K562 (cell line): ENCODE measurements around the gene LOXL4. TPM values are rescaled to one million over a fixed set of nuclear protein-coding genes. Genes with fewer than 3 reads are reported as not detected.

ENCODE experiments used
- ATAC-seq: fragments of 200-7000 bp; cut with Tn5 transposase; 3 replicates; pipeline ENCODE4 v1.9.1; 2020; ENCODE audit warnings: moderate library complexity
- BruUV-seq: library from RNA; stranded (reverse); fragments of 400-500 nt; replicated peaks from 2 replicates; lab custom pipeline; 2021; lab: Mats Ljungman, UMichigan
- CTCF ChIA-PET: fragments of 300-600 bp; formaldehyde crosslinking; extraction: SDS; loops from one replicate; lab custom pipeline; 2021; ENCODE audit warnings: low intra/inter-chr PET ratio; lab: Yijun Ruan, JAX
- POLR2A ChIA-PET: fragments of 300-600, 350-650 bp; sonication (Branson Sonifier 250); formaldehyde crosslinking; extraction: SDS; loops from one replicate; lab custom pipeline; 2021; ENCODE audit warnings: antibody characterized with exemption, inconsistent platforms; lab: Yijun Ruan, JAX
- DNase-seq, 4 experiments: peaks; one replicate each; pipeline versions ENCODE4 v3.0.0 to v3.0.0-alpha.2; 2011 to 2018; ENCODE audit warnings: low spot score in 3 of 4, mixed read lengths in 3 of 4; ENCODE audit errors: extremely low read depth in 1 of 4
- FAIRE-seq: peaks from 2 replicates; lab custom pipeline; 2011; peaks lifted over from hg19 to GRCh38; lab: Jason Lieb, UNC
- H2AFZ ChIP-seq: 2 replicates; pipeline ENCODE4 v1.6.0; 2011; ENCODE audit warnings: low read depth, low read length, control low read depth, inconsistent platforms
- H3K27ac ChIP-seq: fragments of 200-600 bp; 3 replicates; pipeline ENCODE4 v1.8.0; 2011; ENCODE audit warnings: low read depth, mild to moderate bottlenecking, control low read depth, inconsistent platforms, low read length, moderate library complexity, mixed read lengths; ENCODE audit errors: extremely low read depth
- H3K27me3 ChIP-seq, 2 experiments: fragments of 300-600 bp in 1 of 2; 2 replicates in 1 of 2; 3 replicates in 1 of 2; pipeline versions ENCODE4 v1.6.0 to v1.8.0; 2011; ENCODE audit warnings: inconsistent platforms in 2 of 2, low read length in 2 of 2, mild to moderate bottlenecking in 1 of 2, mixed read lengths in 1 of 2, moderate library complexity in 1 of 2; ENCODE audit not compliant: control insufficient read depth in 2 of 2, insufficient read depth in 2 of 2
- H3K36me3 ChIP-seq: fragments of 300-600 bp; 3 replicates; pipeline ENCODE4 v1.8.0; 2011; ENCODE audit warnings: mild to moderate bottlenecking, low read length, inconsistent platforms; ENCODE audit not compliant: control insufficient read depth, insufficient read depth
- H3K4me1 ChIP-seq, 2 experiments: fragments of 200-600 bp in 1 of 2; replicated peaks in 1 of 2; 2 replicates in 1 of 2; 3 replicates in 1 of 2; pipeline versions ENCODE4 v1.5.1 to v1.8.0; 2011; ENCODE audit warnings: inconsistent platforms in 2 of 2, low read length in 2 of 2, mild to moderate bottlenecking in 1 of 2, mixed read lengths in 1 of 2, moderate library complexity in 1 of 2; ENCODE audit not compliant: control insufficient read depth in 2 of 2, insufficient read depth in 2 of 2
- H3K4me2 ChIP-seq: 2 replicates; pipeline ENCODE4 v1.6.1; 2011; ENCODE audit warnings: low read length, control low read depth, inconsistent platforms, mixed read lengths; ENCODE audit not compliant: insufficient read depth
- H3K4me3 ChIP-seq: fragments of 200-600 bp; sonication (generic), shearing (Covaris generic); 2 replicates; pipeline ENCODE4 v1.5.1; 2016; ENCODE audit warnings: control low read depth, inconsistent platforms
- H3K79me2 ChIP-seq: fragments of 200-600 bp; 3 replicates; pipeline ENCODE4 v1.8.0; 2011; ENCODE audit warnings: low read length, inconsistent platforms; ENCODE audit not compliant: control insufficient read depth, insufficient read depth
- H3K9ac ChIP-seq, 2 experiments: 2 replicates each; pipeline versions ENCODE4 v1.6.0 to v1.6.1; 2011; ENCODE audit warnings: low read depth in 2 of 2, low read length in 2 of 2, control low read depth in 1 of 2, inconsistent platforms in 1 of 2, mild to moderate bottlenecking in 1 of 2, mixed read lengths in 1 of 2; ENCODE audit not compliant: insufficient read depth in 1 of 2
- H3K9me1 ChIP-seq: one replicate; pipeline ENCODE4 v1.6.0; 2011; ENCODE audit warnings: inconsistent platforms, mild to moderate bottlenecking, low read length, moderate library complexity; ENCODE audit not compliant: control insufficient read depth, insufficient read depth
- H3K9me3 ChIP-seq: replicated peaks from 2 replicates; pipeline ENCODE4 v1.5.1; 2011; ENCODE audit warnings: low read depth, low read length, inconsistent platforms; ENCODE audit not compliant: control insufficient read depth, insufficient read depth
- H4K20me1 ChIP-seq: replicated peaks from 2 replicates; pipeline ENCODE4 v1.6.1; 2011; ENCODE audit warnings: low read length, inconsistent platforms, mixed read lengths; ENCODE audit not compliant: control insufficient read depth, insufficient read depth
- DNMT1 ChIP-seq: fragments of 450-650 bp; IDR thresholded peaks from 2 replicates; pipeline ENCODE4 v1.6.1; 2016; ENCODE audit warnings: antibody characterized with exemption, mild to moderate bottlenecking
- E4F1 ChIP-seq: fragments of 250-450 bp; sonication (Bioruptor Pico); IDR thresholded peaks from 2 replicates; pipeline ENCODE4 v1.5.0; 2021; ENCODE audit warnings: mild to moderate bottlenecking, borderline replicate concordance
- PPARD ChIP-seq: fragments of 250-450 bp; sonication (Bioruptor Pico); IDR thresholded peaks from 2 replicates; pipeline ENCODE4 v1.8.0; 2022; ENCODE audit warnings: inconsistent platforms, mild to moderate bottlenecking, moderate library complexity
- TARDBP ChIP-seq: fragments of 450-650 bp; IDR thresholded peaks from 2 replicates; pipeline ENCODE4 v1.6.1; 2016
- U2AF1 ChIP-seq: fragments of 200-400 bp; formaldehyde crosslinking; optimal IDR thresholded peaks from 2 replicates; pipeline ENCODE3; 2017; ENCODE audit warnings: mild to moderate bottlenecking, low read depth, low read length, moderate library complexity
- ZNF124 ChIP-seq: sonication (generic); formaldehyde crosslinking; IDR thresholded peaks from 2 replicates; pipeline ENCODE4 v1.8.1; 2022; ENCODE audit warnings: missing genetic modification reagents
- WGBS: fragments of 100-300 bp; shearing (Covaris generic); methylation state at CpG from one replicate; pipeline ENCODE4 v1.1.6; 2016; ENCODE audit warnings: low coverage, mixed read lengths; ENCODE audit not compliant: insufficient coverage; ENCODE audit errors: missing lambda C conversion rate; 5-methylcytosine and 5-hydroxymethylcytosine counted together
- in situ Hi-C: fragments of 300-500 bp; cut with MboI; formaldehyde crosslinking; loops from 4 replicates; pipeline ENCODE4 v1.15.0; 2018; ENCODE audit warnings: inconsistent platforms, mixed read lengths
- intact Hi-C: fragments of 100-400 bp; cut with micrococcal nuclease; formaldehyde crosslinking; loops from 2 replicates; pipeline ENCODE4 v1.14.2; 2022
- polyA plus RNA-seq, 8 experiments: library from polyadenylated mRNA; depleted of rRNA in 4 of 8; stranded (reverse) in 5 of 8; unstranded in 3 of 8; fragments of >200 nt; fragmentation: Nextera tagmentation in 2 of 8; fragmentation: Illumina TruSeq in 1 of 8; extraction: Ambion mirVana in 2 of 8; extraction: Trizol in 1 of 8; gene quantifications; 2 replicates each; pipeline versions ENCODE4 v1.2.1 to v1.2.3, GENCODE V29; 2011 to 2014; ENCODE audit warnings: inconsistent platforms in 1 of 8, missing spikeins in 1 of 8
- total RNA-seq, 7 experiments: library from RNA; depleted of rRNA in 6 of 7; stranded (reverse); fragments of >200 nt in 6 of 7; fragmentation: Illumina TruSeq in 2 of 7; extraction: Trizol in 2 of 7; gene quantifications; 2 replicates each; pipeline versions ENCODE4 v1.2.1 to v1.2.3, GENCODE V29; 2011 to 2021; ENCODE audit warnings: low replicate concordance in 1 of 7

LOXL4 gene
- total and polyA plus RNA-seq, 9 of the 15 experiments (the other 6 are each of a cell fraction or from before 2014, with no cell fraction given), result 0.03 to 0.35 (median 0.05) TPM; not detected in 3

GRCh38 chr10:98251399-98251798 is 16.6 kb downstream of the LOXL4 start:
- Histone ChIP-seq H2AFZ (no peak overlapping the region), H3K4me2 (no peak overlapping the region), H3K4me3 (no peak overlapping the region), H3K79me2 (no peaks in the 10 kb centered on the region), H3K27me3 (no peaks in the 10 kb centered on the region), H3K27ac (no peak overlapping the region), H3K36me3 (peaks cover 5% of the 10 kb centered on the region; the same call in 1 of the 3 replicates), H3K4me1 (no peaks in the 10 kb centered on the region), H3K9me3 (no peaks in the 10 kb centered on the region), H3K9ac (no peak overlapping the region), H4K20me1 (no peaks in the 10 kb centered on the region), H3K9me1 (no peaks in the 10 kb centered on the region)
- TF ChIP-seq E4F1, result no peak
- TF ChIP-seq ZNF124, result no peak
- no peak for TF ChIP-seq PPARD (CRISPR knock-in tag)
- no peak for TF ChIP-seq U2AF1
- no peak for TF ChIP-seq TARDBP
- TF ChIP-seq DNMT1, result no peak
- POLR2A ChIA-PET, result no interaction called here
- WGBS, result 83% methylated on average over 8 of the region's 8 CpGs
- FAIRE-seq (no peak), DNase-seq (no peak), ATAC-seq (no peak)
- CTCF ChIA-PET, result no interaction called here
- intact Hi-C loops (no loop called here), in situ Hi-C loops (no loop called here)
- no TSS peak for BruUV-seq
